T-helper 2 cell treated with Interferon-gamma antibody and Interleukin-4, amounts not matched to agents 5 μg/mL and 100 μg/mL, for 36 hours (primary cell): ENCODE data around the gene AHNAK2.
A peak's percentile ranks its signal among the peaks of the same experiment; 100 is the strongest.

Source experiments
- DNase-seq: peaks from one replicate; pipeline ENCODE4 v3.0.0; 2021; ENCODE audit warnings: low spot score
- H3K27ac Mint-ChIP-seq: one replicate; pipeline ENCODE4 v1.8.0; 2021; ENCODE audit warnings: mild to moderate bottlenecking, mixed read lengths
- H3K27me3 Mint-ChIP-seq: one replicate; pipeline ENCODE4 v1.8.0; 2021; ENCODE audit warnings: low read depth, mixed read lengths
- H3K36me3 Mint-ChIP-seq: one replicate; pipeline ENCODE4 v1.8.0; 2021; ENCODE audit warnings: low read depth, mixed read lengths
- H3K4me1 Mint-ChIP-seq: one replicate; pipeline ENCODE4 v1.8.0; 2021; ENCODE audit warnings: low read depth, mixed read lengths
- H3K4me3 Mint-ChIP-seq: one replicate; pipeline ENCODE4 v1.8.0; 2022; ENCODE audit warnings: mild to moderate bottlenecking, moderate library complexity, mixed read lengths
- H3K9me3 Mint-ChIP-seq: one replicate; pipeline ENCODE4 v1.8.0; 2021; ENCODE audit warnings: mixed read lengths

AHNAK2 gene

GRCh38 chr14:105018414-105018813 lies 40.2 kb upstream of the AHNAK2 start:
- H3K36me3 Mint-ChIP-seq, result peaks cover 47% of the 10 kb centered on the region
- peaks cover 56% of the 10 kb centered on the region for H3K4me1 Mint-ChIP-seq
- H3K27ac Mint-ChIP-seq, result peak overlapping the region; percentile 8

GRCh38 chr14:105015905-105016304 lies 37.7 kb upstream of the AHNAK2 start:
- Mint-ChIP-seq H3K4me3 (peak overlapping the region; percentile 58), H3K9me3 (no peaks in the 10 kb centered on the region), H3K27me3 (no peaks in the 10 kb centered on the region), H3K36me3 (peaks cover 55% of the 10 kb centered on the region), H3K4me1 (peaks cover 50% of the 10 kb centered on the region), H3K27ac (peak overlapping the region; percentile 73)
- DNase-seq, result no peak

More at GRCh38 chr14:105018414-105018813, 40.2 kb upstream of the AHNAK2 start:
- Mint-ChIP-seq H3K4me3 (peak overlapping the region; percentile 95), H3K27me3 (no peaks in the 10 kb centered on the region), H3K9me3 (no peaks in the 10 kb centered on the region)
- DNase-seq, result no peak

GRCh38 chr14:105015242-105015641 lies 37.1 kb upstream of the AHNAK2 start:
- Mint-ChIP-seq H3K4me1 (peaks cover 50% of the 10 kb centered on the region), H3K9me3 (no peaks in the 10 kb centered on the region), H3K36me3 (peaks cover 56% of the 10 kb centered on the region), H3K27ac (peak overlapping the region; percentile 68), H3K27me3 (no peaks in the 10 kb centered on the region), H3K4me3 (peak overlapping the region; percentile 43)
- no peak for DNase-seq

GRCh38 chr14:105014631-105015030 lies 36.5 kb upstream of the AHNAK2 start:
- Mint-ChIP-seq H3K4me3 (peak overlapping the region; percentile 43), H3K36me3 (peaks cover 55% of the 10 kb centered on the region), H3K4me1 (peaks cover 49% of the 10 kb centered on the region), H3K27me3 (no peaks in the 10 kb centered on the region), H3K27ac (peak overlapping the region; percentile 68), H3K9me3 (no peaks in the 10 kb centered on the region)
- no peak for DNase-seq

GRCh38 chr14:105014032-105014431 lies 35.9 kb upstream of the AHNAK2 start:
- no peak overlapping the region for H3K4me3 Mint-ChIP-seq
- H3K4me1 Mint-ChIP-seq, result peaks cover 43% of the 10 kb centered on the region
- no peak for DNase-seq
- no peaks in the 10 kb centered on the region for H3K27me3 Mint-ChIP-seq
- peaks cover 53% of the 10 kb centered on the region for H3K36me3 Mint-ChIP-seq
- no peak overlapping the region for H3K27ac Mint-ChIP-seq
- no peaks in the 10 kb centered on the region for H3K9me3 Mint-ChIP-seq

GRCh38 chr14:105013150-105013785 lies 35.1 kb upstream of the AHNAK2 start:
- no peak overlapping the region for H3K4me3 Mint-ChIP-seq
- H3K36me3 Mint-ChIP-seq, result peaks cover 46% of the 10 kb centered on the region
- no peaks in the 10 kb centered on the region for H3K27me3 Mint-ChIP-seq
- no peak for DNase-seq
- H3K27ac Mint-ChIP-seq, result peak overlapping the region; percentile 52
- peaks cover 39% of the 10 kb centered on the region for H3K4me1 Mint-ChIP-seq
- H3K9me3 Mint-ChIP-seq, result no peaks in the 10 kb centered on the region

- no peak for DNase-seq
- Mint-ChIP-seq H3K4me3 (no peak overlapping the region), H3K9me3 (no peaks in the 10 kb centered on the region), H3K36me3 (peaks cover 45% of the 10 kb centered on the region), H3K4me1 (peaks cover 34% of the 10 kb centered on the region), H3K27me3 (no peaks in the 10 kb centered on the region), H3K27ac (no peak overlapping the region)
Observed at GRCh38 chr14:105012171-105012985, 34.2 kb upstream of the AHNAK2 start.

GRCh38 chr14:105011312-105011990 lies 33.3 kb upstream of the AHNAK2 start:
- Mint-ChIP-seq H3K27ac (no peak overlapping the region), H3K27me3 (no peaks in the 10 kb centered on the region), H3K4me1 (peaks cover 28% of the 10 kb centered on the region), H3K36me3 (peaks cover 42% of the 10 kb centered on the region), H3K9me3 (no peaks in the 10 kb centered on the region), H3K4me3 (no peak overlapping the region)
- no peak for DNase-seq

GRCh38 chr14:105010891-105011291 lies 32.7 kb upstream of the AHNAK2 start:
- H3K9me3 Mint-ChIP-seq, result no peaks in the 10 kb centered on the region
- H3K36me3 Mint-ChIP-seq, result peaks cover 38% of the 10 kb centered on the region
- no peak overlapping the region for H3K4me3 Mint-ChIP-seq
- H3K4me1 Mint-ChIP-seq, result peaks cover 23% of the 10 kb centered on the region
- DNase-seq, result no peak
- no peaks in the 10 kb centered on the region for H3K27me3 Mint-ChIP-seq
- H3K27ac Mint-ChIP-seq, result no peak overlapping the region

- no peak overlapping the region for H3K4me3 Mint-ChIP-seq
- no peak for DNase-seq
- no peaks in the 10 kb centered on the region for H3K27me3 Mint-ChIP-seq
- H3K4me1 Mint-ChIP-seq, result peaks cover 16% of the 10 kb centered on the region
- peaks cover 34% of the 10 kb centered on the region for H3K36me3 Mint-ChIP-seq
- no peaks in the 10 kb centered on the region for H3K9me3 Mint-ChIP-seq
- H3K27ac Mint-ChIP-seq, result no peak overlapping the region
Observed at GRCh38 chr14:105010106-105010505, 31.9 kb upstream of the AHNAK2 start.

GRCh38 chr14:105007593-105008264 lies 29.6 kb upstream of the AHNAK2 start:
- peaks cover 29% of the 10 kb centered on the region for H3K36me3 Mint-ChIP-seq
- H3K4me1 Mint-ChIP-seq, result peaks cover 4% of the 10 kb centered on the region
- H3K27me3 Mint-ChIP-seq, result no peaks in the 10 kb centered on the region
- no peak overlapping the region for H3K27ac Mint-ChIP-seq
- no peaks in the 10 kb centered on the region for H3K9me3 Mint-ChIP-seq
- H3K4me3 Mint-ChIP-seq, result no peak overlapping the region
- no peak for DNase-seq

GRCh38 chr14:105006831-105007592 lies 28.8 kb upstream of the AHNAK2 start:
- H3K4me3 Mint-ChIP-seq, result no peak overlapping the region
- H3K27ac Mint-ChIP-seq, result no peak overlapping the region
- H3K36me3 Mint-ChIP-seq, result peaks cover 26% of the 10 kb centered on the region

More at GRCh38 chr14:105006831-105007592, 28.8 kb upstream of the AHNAK2 start:
- Mint-ChIP-seq H3K9me3 (no peaks in the 10 kb centered on the region), H3K27me3 (no peaks in the 10 kb centered on the region), H3K4me1 (peaks cover 1% of the 10 kb centered on the region)
- no peak for DNase-seq
